OCI-LY1 (cell line): ENCODE results near the gene TMCO1.
A peak's percentile ranks its signal among the peaks of the same experiment; 100 is the strongest.

ENCODE experiments used
- H2AFZ ChIP-seq: fragments of 200-600 bp; sonication (generic), shearing (Covaris generic); 2 replicates; pipeline ENCODE4 v1.6.0; 2014; ENCODE audit warnings: antibody characterized with exemption, mild to moderate bottlenecking, low read length
- H3F3A ChIP-seq: fragments of 200-600 bp; sonication (generic), shearing (Covaris generic); 2 replicates; pipeline ENCODE4 v1.6.0; 2014; ENCODE audit warnings: mild to moderate bottlenecking, antibody characterized with exemption, low read length, moderate library complexity; ENCODE audit not compliant: insufficient read depth
- H3K27ac ChIP-seq: fragments of 200-600 bp; sonication (generic); 2 replicates; pipeline ENCODE4 v1.5.1; 2014; ENCODE audit warnings: low read length, mixed run types, mild to moderate bottlenecking, low read depth; ENCODE audit not compliant: poor library complexity, severe bottlenecking
- H3K27me3 ChIP-seq: fragments of 200-600 bp; sonication (generic); 2 replicates; pipeline ENCODE4 v1.6.0; 2014; ENCODE audit warnings: antibody characterized with exemption, mild to moderate bottlenecking, low read length, moderate library complexity; ENCODE audit not compliant: insufficient read depth
- H3K36me3 ChIP-seq: fragments of 200-600 bp; sonication (generic); 2 replicates; pipeline ENCODE4 v1.6.1; 2014; ENCODE audit warnings: mild to moderate bottlenecking, antibody characterized with exemption, low read length, moderate library complexity, mixed read lengths; ENCODE audit not compliant: insufficient read depth
- H3K4me1 ChIP-seq: fragments of 200-600 bp; sonication (generic); 2 replicates; pipeline ENCODE4 v1.5.1; 2014; ENCODE audit warnings: mild to moderate bottlenecking, low read length, moderate library complexity; ENCODE audit not compliant: insufficient read depth, severe bottlenecking
- H3K4me2 ChIP-seq: fragments of 200-600 bp; sonication (generic), shearing (Covaris generic); 2 replicates; pipeline ENCODE4 v1.6.1; 2014; ENCODE audit warnings: low read length
- H3K4me3 ChIP-seq: fragments of 200-600 bp; sonication (generic); 2 replicates; pipeline ENCODE4 v1.5.1; 2014; ENCODE audit warnings: low read length, low read depth, mild to moderate bottlenecking, mixed read lengths; ENCODE audit not compliant: poor library complexity, severe bottlenecking
- H3K79me2 ChIP-seq: fragments of 200-600 bp; shearing (Covaris generic); 2 replicates; pipeline ENCODE4 v1.6.1; 2016; ENCODE audit warnings: mixed run types, low read length, mixed read lengths; ENCODE audit not compliant: insufficient read depth
- H3K9ac ChIP-seq: fragments of 200-600 bp; sonication (generic), shearing (Covaris generic); 2 replicates; pipeline ENCODE4 v1.6.1; 2014; ENCODE audit warnings: mild to moderate bottlenecking, low read length, mixed read lengths
- H3K9me2 ChIP-seq: fragments of 200-600 bp; sonication (generic), shearing (Covaris generic); 2 replicates; pipeline ENCODE4 v1.6.1; 2014; ENCODE audit warnings: low read depth, mild to moderate bottlenecking, low read length, mixed read lengths
- H3K9me3 ChIP-seq: fragments of 200-600 bp; shearing (Covaris generic); 2 replicates; pipeline ENCODE4 v1.6.1; 2014; ENCODE audit warnings: low read length, mixed read lengths
- H4K20me1 ChIP-seq: fragments of 200-600 bp; sonication (generic), shearing (Covaris generic); 2 replicates; pipeline ENCODE4 v1.6.0; 2016; ENCODE audit warnings: mild to moderate bottlenecking, low read length; ENCODE audit not compliant: insufficient read depth
- CTCF ChIP-seq: fragments of 200-600 bp; sonication (generic), shearing (Covaris generic); IDR thresholded peaks from 2 replicates; pipeline ENCODE4 v1.5.1; 2017; ENCODE audit warnings: mild to moderate bottlenecking, antibody characterized with exemption, low read length, moderate library complexity, mixed read lengths
- EZH2 ChIP-seq: fragments of 200-600 bp; sonication (generic), shearing (Covaris generic); IDR thresholded peaks from 2 replicates; pipeline ENCODE4 v1.8.0; 2017; ENCODE audit warnings: borderline replicate concordance, mixed run types, mild to moderate bottlenecking, antibody characterized with exemption, low read length, moderate library complexity, mixed read lengths

TMCO1 gene

GRCh38 chr1:165688046-165688445, 80.6 kb downstream of the TMCO1 start:
- Histone ChIP-seq H3K4me1 (peaks cover 13% of the 10 kb centered on the region), H3K27ac (no peak overlapping the region), H2AFZ (no peak overlapping the region), H3K9me3 (no peaks in the 10 kb centered on the region), H3K4me2 (no peak overlapping the region), H3K79me2 (peaks cover 17% of the 10 kb centered on the region; the same call in 1 of the 2 replicates), H3K27me3 (no peaks in the 10 kb centered on the region), H3K9me2 (no peaks in the 10 kb centered on the region), H3F3A (no peaks in the 10 kb centered on the region), H4K20me1 (no peaks in the 10 kb centered on the region), H3K4me3 (no peak overlapping the region), H3K36me3 (peaks cover 38% of the 10 kb centered on the region), H3K9ac (no peak overlapping the region)
- TF ChIP-seq EZH2: no peak

- Histone ChIP-seq H2AFZ (no peak overlapping the region), H3K9me3 (no peaks in the 10 kb centered on the region), H3K4me1 (peaks cover 13% of the 10 kb centered on the region), H3F3A (no peaks in the 10 kb centered on the region), H3K9ac (no peak overlapping the region), H3K36me3 (peaks cover 48% of the 10 kb centered on the region), H3K27ac (peak overlapping the region; percentile 26), H3K27me3 (no peaks in the 10 kb centered on the region), H4K20me1 (no peaks in the 10 kb centered on the region), H3K79me2 (peaks cover 17% of the 10 kb centered on the region; the same call in 1 of the 2 replicates), H3K9me2 (no peaks in the 10 kb centered on the region), H3K4me3 (no peak overlapping the region), H3K4me2 (peak overlapping the region; percentile 43)
- TF ChIP-seq CTCF (no peak), EZH2 (no peak)
Observed at GRCh38 chr1:165686971-165687433, 81.7 kb downstream of the TMCO1 start.

- peak; percentile 48 for TF ChIP-seq CTCF
- TF ChIP-seq EZH2: no peak
- Histone ChIP-seq H3K79me2 (peaks cover 17% of the 10 kb centered on the region; the same call in 1 of the 2 replicates), H3K4me3 (no peak overlapping the region), H3K27ac (peak overlapping the region; percentile 26), H3F3A (no peaks in the 10 kb centered on the region), H3K9ac (no peak overlapping the region), H3K4me2 (peak overlapping the region; percentile 43), H2AFZ (no peak overlapping the region), H4K20me1 (no peaks in the 10 kb centered on the region), H3K36me3 (peaks cover 53% of the 10 kb centered on the region), H3K9me3 (no peaks in the 10 kb centered on the region), H3K9me2 (no peaks in the 10 kb centered on the region), H3K27me3 (no peaks in the 10 kb centered on the region), H3K4me1 (peaks cover 13% of the 10 kb centered on the region)
Observed at GRCh38 chr1:165686121-165686970, 82.3 kb downstream of the TMCO1 start.
